ENCODE data around the gene TPT1.

DNA sequence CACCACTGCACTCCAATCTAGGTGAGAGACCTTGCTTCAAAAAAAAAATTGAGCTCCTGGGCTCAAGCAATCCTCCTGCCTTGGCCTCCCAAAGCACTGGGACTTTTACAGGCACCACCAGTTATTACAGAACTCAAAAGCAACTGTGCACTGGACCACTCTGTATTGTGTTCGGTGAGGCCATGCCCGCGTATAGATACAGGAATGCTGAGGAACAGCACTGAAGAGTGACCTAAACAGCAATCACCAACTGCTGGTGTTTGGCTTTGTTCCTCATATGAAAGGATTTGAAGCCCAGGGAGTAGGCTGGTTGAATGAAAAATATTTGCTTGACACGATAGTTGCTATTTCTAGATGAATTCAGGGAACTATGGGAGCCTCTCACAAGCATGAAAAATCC lies 47.7 kb upstream of the TPT1 start:
- TF ChIP-seq, protein P1, sequence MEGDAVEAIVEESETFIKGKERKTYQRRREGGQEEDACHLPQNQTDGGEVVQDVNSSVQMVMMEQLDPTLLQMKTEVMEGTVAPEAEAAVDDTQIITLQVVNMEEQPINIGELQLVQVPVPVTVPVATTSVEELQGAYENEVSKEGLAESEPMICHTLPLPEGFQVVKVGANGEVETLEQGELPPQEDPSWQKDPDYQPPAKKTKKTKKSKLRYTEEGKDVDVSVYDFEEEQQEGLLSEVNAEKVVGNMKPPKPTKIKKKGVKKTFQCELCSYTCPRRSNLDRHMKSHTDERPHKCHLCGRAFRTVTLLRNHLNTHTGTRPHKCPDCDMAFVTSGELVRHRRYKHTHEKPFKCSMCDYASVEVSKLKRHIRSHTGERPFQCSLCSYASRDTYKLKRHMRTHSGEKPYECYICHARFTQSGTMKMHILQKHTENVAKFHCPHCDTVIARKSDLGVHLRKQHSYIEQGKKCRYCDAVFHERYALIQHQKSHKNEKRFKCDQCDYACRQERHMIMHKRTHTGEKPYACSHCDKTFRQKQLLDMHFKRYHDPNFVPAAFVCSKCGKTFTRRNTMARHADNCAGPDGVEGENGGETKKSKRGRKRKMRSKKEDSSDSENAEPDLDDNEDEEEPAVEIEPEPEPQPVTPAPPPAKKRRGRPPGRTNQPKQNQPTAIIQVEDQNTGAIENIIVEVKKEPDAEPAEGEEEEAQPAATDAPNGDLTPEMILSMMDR (conservative IDR thresholded peaks at IDR 0.05): no peak
- no peak for TF ChIP-seq EZH2 (IDR thresholded peaks at IDR 0.05; ENCODE audit: low read depth)
